NCI-H226 (cell line): ENCODE measurements around the gene DAPK2.

Source experiments
- DNase-seq: peaks from one replicate; pipeline ENCODE4 v3.0.0-alpha.2; 2015

Gene DAPK2

GRCh38 chr15:63939531-63940130, 106.7 kb downstream of the DAPK2 start:
- DNase-seq: peak; percentile 64

GRCh38 chr15:63938486-63939061, 107.7 kb downstream of the DAPK2 start:
- DNase-seq: peak; percentile 44

- peak; percentile 42 for DNase-seq
Measured at GRCh38 chr15:63933522-63933921, 112.8 kb downstream of the DAPK2 start.

- no peak for DNase-seq
Measured at GRCh38 chr15:63931556-63931955, 114.7 kb downstream of the DAPK2 start.

- no peak for DNase-seq
Measured at GRCh38 chr15:63930034-63930433, 116.3 kb downstream of the DAPK2 start.

- DNase-seq: no peak
Measured at GRCh38 chr15:63928185-63928842, 118.0 kb downstream of the DAPK2 start.

GRCh38 chr15:63923993-63924950, 122.0 kb downstream of the DAPK2 start:
- no peak for DNase-seq

GRCh38 chr15:63922916-63923315, 123.4 kb downstream of the DAPK2 start:
- no peak for DNase-seq

- DNase-seq: no peak
Measured at GRCh38 chr15:63922261-63922904, 123.9 kb downstream of the DAPK2 start.

GRCh38 chr15:63920504-63921175, 125.6 kb downstream of the DAPK2 start:
- no peak for DNase-seq

- no peak for DNase-seq
Measured at GRCh38 chr15:63918901-63919348, 127.4 kb downstream of the DAPK2 start.

- DNase-seq: no peak
Measured at GRCh38 chr15:63918317-63918672, 128.0 kb downstream of the DAPK2 start.

- no peak for DNase-seq
Measured at GRCh38 chr15:63917588-63918316, 128.5 kb downstream of the DAPK2 start.

GRCh38 chr15:63915873-63916771, 130.2 kb downstream of the DAPK2 start:
- peak; percentile 71 for DNase-seq

GRCh38 chr15:63915209-63915872, 130.9 kb downstream of the DAPK2 start:
- DNase-seq: peak; percentile 54

- peak; percentile 96 for DNase-seq
Measured at GRCh38 chr15:63913786-63914315, 132.4 kb downstream of the DAPK2 start.

GRCh38 chr15:63913336-63913735, 132.9 kb downstream of the DAPK2 start:
- no peak for DNase-seq

GRCh38 chr15:63912061-63912615, 134.1 kb downstream of the DAPK2 start:
- DNase-seq: no peak

GRCh38 chr15:63911160-63911559, 135.1 kb downstream of the DAPK2 start:
- DNase-seq: no peak
